Lower leg skin (tissue), 4 donors: ENCODE measurements around the gene MS4A12. TPM values are rescaled to one million over a fixed set of nuclear protein-coding genes. Genes with fewer than 3 reads are reported as not detected.

Experiments used
- DNase-seq, 2 donors: peaks; one replicate each; pipeline ENCODE4 v3.0.0-alpha.2; 2019; ENCODE audit warnings: low spot score in 2 of 2
- H3K4me3 ChIP-seq: fragments of 200-600 bp; sonication (generic); 2 replicates; pipeline ENCODE4 v1.5.1; 2017; ENCODE audit warnings: mild to moderate bottlenecking, low read depth; ENCODE audit not compliant: poor library complexity, severe bottlenecking
- CTCF ChIP-seq, 3 donors: fragments of 450-650 bp; IDR thresholded peaks; one replicate each; pipeline ENCODE4 v1.5.1; 2016; ENCODE audit warnings: antibody characterized with exemption in 3 of 3, mild to moderate bottlenecking in 3 of 3, moderate library complexity in 2 of 3
- POLR2A ChIP-seq, 2 donors: fragments of 450-650 bp; IDR thresholded peaks; one replicate each; pipeline ENCODE4 v1.6.1; 2016 to 2017; ENCODE audit warnings: antibody characterized with exemption in 2 of 2, mild to moderate bottlenecking in 1 of 2, moderate library complexity in 1 of 2
- WGBS, 2 donors: methylation state at CpG; one replicate each; pipeline ENCODE4 v1.1.5; 2018; 5-methylcytosine and 5-hydroxymethylcytosine counted together
- intact Hi-C: fragments of 100-400 bp; cut with DNase I; formaldehyde crosslinking; loops from one replicate; pipeline ENCODE4 v1.15.0; 2023; ENCODE audit warnings: low total_unique reads
- total RNA-seq, 4 donors: library from RNA; depleted of rRNA; stranded (reverse); fragments of >200 nt; gene quantifications; one replicate each; pipeline ENCODE4 v1.1.0, GENCODE V29; 2016

MS4A12 gene
- total RNA-seq, 4 donors from 2014 or later, result not detected

- TF ChIP-seq POLR2A (IDR thresholded peaks at IDR 0.05), result no peak
- no peak for TF ChIP-seq CTCF (IDR thresholded peaks at IDR 0.05)
- intact Hi-C loops, result no loop called here
- WGBS, 2 donors, result 82 to 84% methylated on average over 5 of the region's 5 CpGs
- no peak for DNase-seq
- H3K4me3 ChIP-seq, result no peak overlapping the region
These were observed 51.5 kb downstream of the MS4A12 start for GRCh38 chr11:60544077-60544476.

Other genes starting within 250 kb of the MS4A12 start
- gene MS4A4E, start 249.6 kb upstream of the MS4A12 start, total RNA-seq, result 1 to 10 TPM in 3 of 4 donors, under 1 TPM in 1; 0.25 to 1.6 (median 1.4) TPM
- 1 to 10 TPM; 3.0 to 9.5 (median 6.2) TPM for gene MS4A4A, start 212.1 kb upstream of the MS4A12 start, total RNA-seq
- not detected for gene MS4A6E, start 165.5 kb upstream of the MS4A12 start, total RNA-seq
- gene MS4A7, start 114.2 kb upstream of the MS4A12 start, total RNA-seq, result 1 to 10 TPM; 2.4 to 5.7 (median 2.8) TPM
- 1 to 10 TPM in 1 of 4 donors, under 1 TPM in 2, not detected in 1; 0.10 to 1.2 (median 0.38) TPM for gene MS4A14, start 96.3 kb upstream of the MS4A12 start, total RNA-seq
- gene MS4A5, start 63.2 kb upstream of the MS4A12 start, total RNA-seq, result not detected
- gene MS4A1, start 36.9 kb upstream of the MS4A12 start, total RNA-seq, result under 1 TPM in 2 of 4 donors, not detected in 2; 0.27 to 0.72 TPM
- gene MS4A13, start 22.6 kb downstream of the MS4A12 start, total RNA-seq, result not detected
- not detected for gene MS4A8, start 206.8 kb downstream of the MS4A12 start, total RNA-seq
- not detected for gene MS4A18, start 231.9 kb downstream of the MS4A12 start, total RNA-seq